H1 (cell line): ENCODE results near the gene PPAN. TPM values are rescaled to one million over a fixed set of nuclear protein-coding genes. Genes with fewer than 3 reads are reported as not detected.

Source experiments
- CTCF ChIA-PET: fragments of 300-600 bp; sonication (Branson Sonifier 250); formaldehyde crosslinking; loops from one replicate; lab custom pipeline; 2021; ENCODE audit not compliant: partially characterized antibody; lab: Charles Lee
- POLR2A ChIA-PET: fragments of 300-600 bp; sonication (Branson Sonifier 250); formaldehyde crosslinking; loops from one replicate; lab custom pipeline; 2021; ENCODE audit warnings: inconsistent platforms; ENCODE audit not compliant: partially characterized antibody; lab: Charles Lee
- DNase-seq, 2 experiments: peaks; one replicate each; pipeline versions ENCODE4 v3.0.0 to v3.0.0-alpha.2; 2010 to 2022; ENCODE audit warnings: low spot score in 2 of 2, low read depth in 1 of 2, mixed read lengths in 1 of 2
- FAIRE-seq: peaks from 2 replicates; lab custom pipeline; 2011; peaks lifted over from hg19 to GRCh38; lab: Jason Lieb, UNC
- H2AFZ ChIP-seq: 2 replicates; pipeline ENCODE4 v1.8.1; 2012; ENCODE audit warnings: low read length, inconsistent platforms
- H2AK5ac ChIP-seq: 2 replicates; pipeline ENCODE4 v1.6.1; 2013; ENCODE audit warnings: low read depth, low read length
- H2BK120ac ChIP-seq: replicated peaks from 2 replicates; pipeline ENCODE3; 2013; ENCODE audit warnings: low read depth, low read length, inconsistent platforms
- H2BK12ac ChIP-seq: 2 replicates; pipeline ENCODE4 v1.6.1; 2013; ENCODE audit warnings: low read depth, low read length
- H2BK15ac ChIP-seq: 2 replicates; pipeline ENCODE4 v1.6.1; 2013; ENCODE audit warnings: low read length
- H2BK20ac ChIP-seq: 2 replicates; pipeline ENCODE4 v1.6.1; 2013; ENCODE audit warnings: low read length
- H2BK5ac ChIP-seq: 2 replicates; pipeline ENCODE4 v1.6.1; 2013; ENCODE audit warnings: low read depth, low read length
- H3K14ac ChIP-seq: 2 replicates; pipeline ENCODE4 v1.6.1; 2013; ENCODE audit warnings: inconsistent platforms; ENCODE audit not compliant: insufficient read length
- H3K18ac ChIP-seq: 2 replicates; pipeline ENCODE4 v1.6.1; 2013; ENCODE audit warnings: low read length; ENCODE audit errors: extremely low read depth
- H3K23ac ChIP-seq: 2 replicates; pipeline ENCODE4 v1.6.1; 2013; ENCODE audit warnings: inconsistent platforms; ENCODE audit not compliant: insufficient read length
- H3K23me2 ChIP-seq: 2 replicates; pipeline ENCODE4 v1.6.1; 2013; ENCODE audit warnings: low read depth, low read length
- H3K27ac ChIP-seq: 2 replicates; pipeline ENCODE4 v1.6.1; 2011; ENCODE audit warnings: low read depth, low read length, inconsistent platforms
- H3K27me3 ChIP-seq, 4 experiments: replicated peaks in 1 of 4; 1 replicate in 1 of 4; 2 replicates in 3 of 4; pipeline versions ENCODE4 v1.6.1 to v1.8.1; 2011 to 2013; ENCODE audit warnings: low read length in 3 of 4, mild to moderate bottlenecking in 3 of 4, inconsistent platforms in 2 of 4, mixed read lengths in 2 of 4, moderate library complexity in 1 of 4; ENCODE audit not compliant: control insufficient read depth in 3 of 4, insufficient read depth in 3 of 4; ENCODE audit errors: extremely low read depth in 1 of 4
- H3K36me3 ChIP-seq, 4 experiments: 2 replicates each; pipeline versions ENCODE4 v1.6.1 to v1.8.1; 2011 to 2013; ENCODE audit warnings: mild to moderate bottlenecking in 4 of 4, low read length in 3 of 4, moderate library complexity in 2 of 4, control low read depth in 1 of 4, inconsistent platforms in 1 of 4; ENCODE audit not compliant: insufficient read depth in 4 of 4, control insufficient read depth in 2 of 4
- H3K4ac ChIP-seq: replicated peaks from 2 replicates; pipeline ENCODE3; 2013; ENCODE audit warnings: low read length, low read depth, mixed read lengths, inconsistent platforms; ENCODE audit not compliant: insufficient read length
- H3K4me1 ChIP-seq, 4 experiments: replicated peaks in 1 of 4; 1 replicate in 1 of 4; 2 replicates in 3 of 4; pipeline versions ENCODE4 v1.6.1 to v1.8.1; 2011 to 2013; ENCODE audit warnings: low read length in 3 of 4, inconsistent platforms in 2 of 4, mixed read lengths in 1 of 4; ENCODE audit not compliant: insufficient read depth in 4 of 4, control insufficient read depth in 3 of 4
- H3K4me2 ChIP-seq, 2 experiments: 2 replicates each; pipeline versions ENCODE4 v1.6.1 to v1.8.1; 2011 to 2013; ENCODE audit warnings: low read depth in 2 of 2, low read length in 2 of 2, control low read depth in 1 of 2, inconsistent platforms in 1 of 2, mild to moderate bottlenecking in 1 of 2; ENCODE audit not compliant: insufficient read depth in 1 of 2
- H3K4me3 ChIP-seq, 4 experiments: fragments of 200-600, 300-600 bp in 1 of 4; sonication (generic), shearing (Covaris generic), sonication (Bioruptor Twin) in 1 of 4; 2 replicates each; pipeline versions ENCODE4 v1.5.1 to v1.8.1; 2011 to 2016; ENCODE audit warnings: low read length in 4 of 4, low read depth in 3 of 4, control low read depth in 2 of 4, inconsistent platforms in 2 of 4, mild to moderate bottlenecking in 2 of 4, mixed read lengths in 1 of 4, moderate library complexity in 1 of 4; ENCODE audit not compliant: insufficient read depth in 2 of 4; ENCODE audit errors: extremely low read depth in 1 of 4
- H3K56ac ChIP-seq: replicated peaks from 2 replicates; pipeline ENCODE3; 2013; ENCODE audit warnings: low read depth, mild to moderate bottlenecking, mixed read lengths, low read length, inconsistent platforms; ENCODE audit not compliant: insufficient read length
- H3K79me1 ChIP-seq: 2 replicates; pipeline ENCODE4 v1.6.1; 2013; ENCODE audit warnings: low read depth, low read length, control low read depth
- H3K79me2 ChIP-seq, 2 experiments: 2 replicates each; pipeline versions ENCODE4 v1.6.1 to v1.8.1; 2012 to 2013; ENCODE audit warnings: low read length in 2 of 2, mild to moderate bottlenecking in 2 of 2, inconsistent platforms in 1 of 2; ENCODE audit not compliant: insufficient read depth in 2 of 2, control insufficient read depth in 1 of 2
- H3K9ac ChIP-seq, 4 experiments: replicated peaks in 1 of 4; 1 replicate in 1 of 4; 2 replicates in 3 of 4; pipeline versions ENCODE4 v1.6.1 to v1.8.1; 2011 to 2013; ENCODE audit warnings: low read depth in 3 of 4, low read length in 3 of 4, control low read depth in 2 of 4, mild to moderate bottlenecking in 2 of 4, moderate library complexity in 2 of 4, inconsistent platforms in 1 of 4; ENCODE audit errors: extremely low read depth in 1 of 4
- H3K9me3 ChIP-seq, 2 experiments: 2 replicates each; pipeline versions ENCODE4 v1.6.1 to v1.8.1; 2012 to 2013; ENCODE audit warnings: mild to moderate bottlenecking in 2 of 2, moderate library complexity in 2 of 2, control low read depth in 1 of 2, inconsistent platforms in 1 of 2, low read depth in 1 of 2, low read length in 1 of 2, mixed read lengths in 1 of 2; ENCODE audit not compliant: insufficient read depth in 2 of 2
- H4K20me1 ChIP-seq, 2 experiments: replicated peaks in 1 of 2; 2 replicates each; pipeline versions ENCODE3 to v1.8.1; 2011 to 2013; ENCODE audit warnings: inconsistent platforms in 2 of 2, low read length in 2 of 2, mild to moderate bottlenecking in 1 of 2; ENCODE audit not compliant: insufficient read depth in 2 of 2, control insufficient read depth in 1 of 2
- H4K5ac ChIP-seq: 2 replicates; pipeline ENCODE4 v1.6.1; 2013; ENCODE audit warnings: low read length, low read depth, mixed read lengths, inconsistent platforms; ENCODE audit not compliant: insufficient read length
- H4K8ac ChIP-seq: 2 replicates; pipeline ENCODE4 v1.8.0; 2013; ENCODE audit warnings: mild to moderate bottlenecking, moderate library complexity, low read length, inconsistent platforms; ENCODE audit not compliant: insufficient read depth; ENCODE audit errors: extremely low read depth
- H4K91ac ChIP-seq: replicated peaks from 2 replicates; pipeline ENCODE3; 2013; ENCODE audit warnings: low read length, mixed read lengths, inconsistent platforms; ENCODE audit not compliant: insufficient read length
- ASH2L ChIP-seq: fragments of 200-600, 300-600 bp; sonication (generic); IDR thresholded peaks from one replicate; pipeline ENCODE4 v1.7.1; 2017; ENCODE audit warnings: low read length
- CBX5 ChIP-seq: fragments of 300-800, 300-1000 bp; sonication (generic); IDR thresholded peaks from 2 replicates; pipeline ENCODE4 v1.7.1; 2016; ENCODE audit warnings: antibody characterized with exemption, low read length, low read depth
- CBX8 ChIP-seq: fragments of 300-800, 300-1000 bp; sonication (generic); IDR thresholded peaks from 2 replicates; pipeline ENCODE4 v1.7.1; 2016; ENCODE audit warnings: low read depth, low read length, borderline replicate concordance
- CTBP2 ChIP-seq: IDR thresholded peaks from 2 replicates; pipeline ENCODE4 v1.7.0; 2011; ENCODE audit warnings: borderline replicate concordance, mild to moderate bottlenecking, moderate library complexity, mixed read lengths, low read length; ENCODE audit not compliant: insufficient read depth, insufficient read length
- MAFK ChIP-seq: IDR thresholded peaks from 2 replicates; pipeline ENCODE4 v1.6.1; 2012; ENCODE audit warnings: low read depth, mild to moderate bottlenecking, improper control_type of control experiment, low read length
- TAF7 ChIP-seq: optimal IDR thresholded peaks from 2 replicates; pipeline ENCODE3; 2011; ENCODE audit warnings: low read depth, mild to moderate bottlenecking, inconsistent platforms, low read length, moderate library complexity, borderline replicate concordance
- WGBS, 2 experiments: shearing (Covaris generic) in 1 of 2; methylation state at CpG; one replicate each; pipeline versions ENCODE4 v1.1.6 to v1.1.7; 2013 to 2015; ENCODE audit warnings: low lambda C conversion rate in 2 of 2, mixed read lengths in 2 of 2, inconsistent platforms in 1 of 2, low coverage in 1 of 2, missing lambda C conversion rate in 1 of 2; ENCODE audit not compliant: insufficient replicate concordance in 2 of 2, insufficient coverage in 1 of 2, insufficient read length in 1 of 2; ENCODE audit errors: extremely low coverage in 1 of 2, missing lambda C conversion rate in 1 of 2; 5-methylcytosine and 5-hydroxymethylcytosine counted together
- polyA plus RNA-seq, 7 experiments: library from polyadenylated mRNA; depleted of rRNA in 3 of 7; stranded (reverse) in 5 of 7; unstranded in 2 of 7; fragments of >200 nt in 5 of 7; fragments of 200-250 nt in 2 of 7; gene quantifications; 1 replicate in 5 of 7; 2 replicates in 1 of 7; 4 replicates in 1 of 7; pipeline versions ENCODE4 v1.2.1 to v1.2.3, GENCODE V29; 2011 to 2013; ENCODE audit warnings: missing spikeins in 2 of 7, mixed read lengths in 2 of 7
- total RNA-seq: library from RNA; stranded (reverse); fragmentation: NEBNext Ultra II Directional; extraction: Animal tissue kit (Norgen Biotek cat#: 25700); gene quantifications from 2 replicates; pipeline ENCODE4 v1.2.1, GENCODE V29; 2021

PPAN gene
- total and polyA plus RNA-seq, 2 of the 8 experiments (the other 6 are each of a cell fraction or from before 2014, with no cell fraction given): 48.8 to 74.4 TPM

- no peak overlapping the region for H2BK15ac ChIP-seq
- H3K14ac ChIP-seq: no peak overlapping the region
- no peak overlapping the region for H3K27ac ChIP-seq
- TF ChIP-seq CTBP2: no peak
- TF ChIP-seq ASH2L: no peak
- no peak for TF ChIP-seq MAFK
- no peak for TF ChIP-seq TAF7
- no peak for TF ChIP-seq CBX8
- no peak for TF ChIP-seq CBX5
- CTCF ChIA-PET: interaction anchor here (1.1 kb wide), 1 partner anchor 8 kb away, joined by 4 read pairs; no protein-coding TSS in a partner anchor
- H2BK12ac ChIP-seq: no peak overlapping the region
- H3K9me3 ChIP-seq: no peaks in the 10 kb centered on the region
- no peaks in the 10 kb centered on the region for H3K27me3 ChIP-seq
- no peak overlapping the region for H2AFZ ChIP-seq
- no peak overlapping the region for H3K9ac ChIP-seq
- H3K18ac ChIP-seq: no peak overlapping the region
- 86% methylated on average over 7 of the region's 7 CpGs; no CpG with 5 or more reads in 1 of the 2 experiments for WGBS, 2 experiments
- H4K20me1 ChIP-seq: no peaks in the 10 kb centered on the region
- H4K91ac ChIP-seq: no peak overlapping the region
- no peaks in the 10 kb centered on the region for H3K4me1 ChIP-seq
- no peak overlapping the region for H2AK5ac ChIP-seq
- H3K56ac ChIP-seq: no peak overlapping the region
- no peak overlapping the region for H2BK5ac ChIP-seq
- H4K8ac ChIP-seq: no peak overlapping the region
- H3K79me1 ChIP-seq: no peaks in the 10 kb centered on the region
- no peaks in the 10 kb centered on the region for H3K23me2 ChIP-seq
- no peak for DNase-seq
- H2BK120ac ChIP-seq: no peak overlapping the region
- peaks cover 0 to 1% of the 10 kb centered on the region in 2 experiments; a peak in 1 of 4 replicates for H3K79me2 ChIP-seq
- no peak overlapping the region for H3K4me3 ChIP-seq
- POLR2A ChIA-PET: interaction anchor here (0.6 to 29.1 kb wide), 4 partner anchors 9 to 279 kb away, joined by 3 to 412 read pairs (median 3); partner anchors contain the start of genes ANGPTL6, P2RY11 and PPAN
- no peak overlapping the region for H2BK20ac ChIP-seq
- H4K5ac ChIP-seq: no peak overlapping the region
- H3K4me2 ChIP-seq: no peak overlapping the region
- peaks cover 0 to 5% (median 0%) of the 10 kb centered on the region in 4 experiments; a peak in 1 of 8 replicates for H3K36me3 ChIP-seq
- no peak for FAIRE-seq
- H3K23ac ChIP-seq: no peak overlapping the region
- H3K4ac ChIP-seq: no peak overlapping the region
Observed at GRCh38 chr19:10124429-10124828, 18.3 kb downstream of the PPAN start.
